Neural cell (in vitro differentiated cells): ENCODE measurements around the gene PRDM11. TPM values are rescaled to one million over a fixed set of nuclear protein-coding genes. Genes with fewer than 3 reads are reported as not detected.

ENCODE experiments used
- H2AFZ ChIP-seq: fragments of 200-600, 300-800 bp; sonication (generic), shearing (Covaris generic); 2 replicates; pipeline ENCODE4 v1.6.0; 2014; ENCODE audit warnings: low read depth, mild to moderate bottlenecking, antibody characterized with exemption, low read length, moderate library complexity
- H3F3A ChIP-seq: fragments of 200-600 bp; shearing (Covaris generic); 2 replicates; pipeline ENCODE4 v1.6.1; 2016; ENCODE audit warnings: mild to moderate bottlenecking, moderate library complexity, mixed read lengths, antibody characterized with exemption, low read length; ENCODE audit not compliant: insufficient read depth, poor library complexity, severe bottlenecking
- H3K27ac ChIP-seq: fragments of 200-600, 300-800 bp; sonication (generic), shearing (Covaris generic); 2 replicates; pipeline ENCODE4 v1.5.1; 2014; ENCODE audit warnings: mild to moderate bottlenecking, low read length, moderate library complexity
- H3K27me3 ChIP-seq: fragments of 300-800, 200-600 bp; sonication (generic), shearing (Covaris generic); 2 replicates; pipeline ENCODE4 v1.6.0; 2014; ENCODE audit warnings: mild to moderate bottlenecking, low read depth, low read length, moderate library complexity; ENCODE audit not compliant: insufficient read depth
- H3K36me3 ChIP-seq: fragments of 300-800, 200-600 bp; sonication (generic), shearing (Covaris generic); 2 replicates; pipeline ENCODE4 v1.5.1; 2014; ENCODE audit warnings: mild to moderate bottlenecking, antibody characterized with exemption, low read length, moderate library complexity; ENCODE audit not compliant: insufficient read depth
- H3K4me2 ChIP-seq: fragments of 300-800, 200-600 bp; sonication (generic), shearing (Covaris generic); 2 replicates; pipeline ENCODE4 v1.6.0; 2014; ENCODE audit warnings: mild to moderate bottlenecking, low read length
- H3K4me3 ChIP-seq: fragments of 300-800, 200-600 bp; sonication (generic), shearing (Covaris generic); 2 replicates; pipeline ENCODE4 v1.5.1; 2014; ENCODE audit warnings: mild to moderate bottlenecking, low read length, moderate library complexity
- H3K79me2 ChIP-seq: fragments of 200-600 bp; shearing (Covaris generic); replicated peaks from 2 replicates; pipeline ENCODE4 v1.6.0; 2014; ENCODE audit warnings: mild to moderate bottlenecking, low read length, moderate library complexity; ENCODE audit not compliant: insufficient read depth
- H3K9ac ChIP-seq: fragments of 300-800, 200-600 bp; sonication (generic), shearing (Covaris generic); 2 replicates; pipeline ENCODE4 v1.6.1; 2016; ENCODE audit warnings: mild to moderate bottlenecking, low read length, mixed read lengths
- H3K9me2 ChIP-seq: fragments of 200-600 bp; shearing (Covaris generic); 2 replicates; pipeline ENCODE4 v1.6.1; 2016; ENCODE audit warnings: mild to moderate bottlenecking, low read length, mixed read lengths; ENCODE audit not compliant: insufficient read depth
- H3K9me3 ChIP-seq: fragments of 200-600, 300-800 bp; sonication (generic), shearing (Covaris generic); 2 replicates; pipeline ENCODE4 v1.6.1; 2016; ENCODE audit warnings: mild to moderate bottlenecking, mixed run types, low read length, moderate library complexity, mixed read lengths
- H4K20me1 ChIP-seq: fragments of 200-600 bp; shearing (Covaris generic); 2 replicates; pipeline ENCODE4 v1.6.1; 2016; ENCODE audit warnings: mild to moderate bottlenecking, mixed run types; ENCODE audit not compliant: insufficient read depth
- CTCF ChIP-seq: fragments of 450-650 bp; IDR thresholded peaks from 2 replicates; pipeline ENCODE4 v1.5.1; 2014; ENCODE audit warnings: antibody characterized with exemption, mild to moderate bottlenecking, moderate library complexity; ENCODE audit not compliant: poor library complexity, severe bottlenecking
- EP300 ChIP-seq: fragments of 450-650 bp; conservative IDR thresholded peaks from 2 replicates; pipeline ENCODE4 v1.6.1; 2014; ENCODE audit warnings: antibody characterized with exemption, mild to moderate bottlenecking, moderate library complexity; ENCODE audit not compliant: poor library complexity, severe bottlenecking
- EZH2 ChIP-seq: fragments of 200-600, 300-800 bp; shearing (Covaris generic), sonication (generic); IDR thresholded peaks from 2 replicates; pipeline ENCODE4 v1.6.1; 2014; ENCODE audit warnings: antibody characterized with exemption, low read length, borderline replicate concordance, mild to moderate bottlenecking; ENCODE audit not compliant: insufficient read depth, poor library complexity, severe bottlenecking
- MXI1 ChIP-seq: fragments of 450-650 bp; conservative IDR thresholded peaks from 2 replicates; pipeline ENCODE4 v1.6.1; 2014; ENCODE audit warnings: antibody characterized with exemption, mild to moderate bottlenecking; ENCODE audit not compliant: poor library complexity, severe bottlenecking
- POLR2AphosphoS5 ChIP-seq: IDR thresholded peaks from 2 replicates; pipeline ENCODE4 v1.6.1; 2012
- RAD21 ChIP-seq: fragments of 450-650 bp; conservative IDR thresholded peaks from 2 replicates; pipeline ENCODE4 v1.6.1; 2014; ENCODE audit warnings: antibody characterized with exemption, mild to moderate bottlenecking, moderate library complexity
- SMC3 ChIP-seq: fragments of 450-650 bp; conservative IDR thresholded peaks from 2 replicates; pipeline ENCODE4 v1.6.1; 2014; ENCODE audit warnings: antibody characterized with exemption, mild to moderate bottlenecking, moderate library complexity; ENCODE audit not compliant: poor library complexity
- TAF1 ChIP-seq: IDR thresholded peaks from 2 replicates; pipeline ENCODE4 v1.6.1; 2012; ENCODE audit warnings: low read depth
- polyA plus RNA-seq: library from polyadenylated mRNA; depleted of rRNA; stranded (reverse); fragments of >200 nt; gene quantifications from 2 replicates; pipeline ENCODE4 v1.2.3, GENCODE V29; 2014
- TF ChIP-seq, protein P1 (sequence below): IDR thresholded peaks from 2 replicates; pipeline ENCODE4 v1.6.1; 2012; ENCODE audit warnings: borderline replicate concordance

Gene PRDM11
- polyA plus RNA-seq, 1 donor from 2014 or later = 2.0 TPM

GRCh38 chr11:45219411-45219810 lies 73.0 kb downstream of the PRDM11 start:
- Histone ChIP-seq H3F3A (no peaks in the 10 kb centered on the region), H3K9ac (no peak overlapping the region), H3K4me2 (no peak overlapping the region), H3K9me3 (no peaks in the 10 kb centered on the region), H2AFZ (no peak overlapping the region), H3K4me3 (no peak overlapping the region), H3K79me2 (no peaks in the 10 kb centered on the region), H3K9me2 (no peaks in the 10 kb centered on the region), H3K27ac (no peak overlapping the region), H3K27me3 (no peaks in the 10 kb centered on the region), H4K20me1 (no peaks in the 10 kb centered on the region), H3K36me3 (no peaks in the 10 kb centered on the region)
- no peak for TF ChIP-seq EZH2
- TF ChIP-seq SMC3 = no peak
- no peak for TF ChIP-seq RAD21
- TF ChIP-seq, protein P1, sequence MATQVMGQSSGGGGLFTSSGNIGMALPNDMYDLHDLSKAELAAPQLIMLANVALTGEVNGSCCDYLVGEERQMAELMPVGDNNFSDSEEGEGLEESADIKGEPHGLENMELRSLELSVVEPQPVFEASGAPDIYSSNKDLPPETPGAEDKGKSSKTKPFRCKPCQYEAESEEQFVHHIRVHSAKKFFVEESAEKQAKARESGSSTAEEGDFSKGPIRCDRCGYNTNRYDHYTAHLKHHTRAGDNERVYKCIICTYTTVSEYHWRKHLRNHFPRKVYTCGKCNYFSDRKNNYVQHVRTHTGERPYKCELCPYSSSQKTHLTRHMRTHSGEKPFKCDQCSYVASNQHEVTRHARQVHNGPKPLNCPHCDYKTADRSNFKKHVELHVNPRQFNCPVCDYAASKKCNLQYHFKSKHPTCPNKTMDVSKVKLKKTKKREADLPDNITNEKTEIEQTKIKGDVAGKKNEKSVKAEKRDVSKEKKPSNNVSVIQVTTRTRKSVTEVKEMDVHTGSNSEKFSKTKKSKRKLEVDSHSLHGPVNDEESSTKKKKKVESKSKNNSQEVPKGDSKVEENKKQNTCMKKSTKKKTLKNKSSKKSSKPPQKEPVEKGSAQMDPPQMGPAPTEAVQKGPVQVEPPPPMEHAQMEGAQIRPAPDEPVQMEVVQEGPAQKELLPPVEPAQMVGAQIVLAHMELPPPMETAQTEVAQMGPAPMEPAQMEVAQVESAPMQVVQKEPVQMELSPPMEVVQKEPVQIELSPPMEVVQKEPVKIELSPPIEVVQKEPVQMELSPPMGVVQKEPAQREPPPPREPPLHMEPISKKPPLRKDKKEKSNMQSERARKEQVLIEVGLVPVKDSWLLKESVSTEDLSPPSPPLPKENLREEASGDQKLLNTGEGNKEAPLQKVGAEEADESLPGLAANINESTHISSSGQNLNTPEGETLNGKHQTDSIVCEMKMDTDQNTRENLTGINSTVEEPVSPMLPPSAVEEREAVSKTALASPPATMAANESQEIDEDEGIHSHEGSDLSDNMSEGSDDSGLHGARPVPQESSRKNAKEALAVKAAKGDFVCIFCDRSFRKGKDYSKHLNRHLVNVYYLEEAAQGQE = no peak
- no peak for TF ChIP-seq TAF1

DNA sequence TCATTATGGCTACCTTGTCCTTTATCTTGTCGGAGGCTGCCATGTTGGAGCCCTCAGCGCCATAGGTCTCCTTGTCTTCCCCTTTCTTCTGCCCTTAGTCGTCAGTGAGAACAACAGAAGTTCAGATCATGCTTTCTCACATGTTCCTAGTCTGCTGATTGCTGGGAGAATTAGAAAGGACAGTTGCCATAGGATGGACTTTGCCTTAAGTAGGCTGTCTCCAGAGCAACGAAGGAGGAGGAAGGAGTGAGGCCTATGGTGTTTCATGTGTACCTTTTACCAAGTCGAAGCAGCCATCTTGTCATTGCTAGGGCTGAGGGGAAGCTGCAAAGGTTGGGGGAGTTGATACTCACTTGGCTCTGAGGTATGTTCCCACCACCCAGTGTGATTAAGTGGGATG lies 77.1 kb downstream of the PRDM11 start:
- Histone ChIP-seq H3K9me2 (no peaks in the 10 kb centered on the region), H3K79me2 (no peaks in the 10 kb centered on the region), H4K20me1 (no peaks in the 10 kb centered on the region), H3K4me3 (no peak overlapping the region), H3K27me3 (no peaks in the 10 kb centered on the region), H3K9me3 (no peaks in the 10 kb centered on the region), H3F3A (no peaks in the 10 kb centered on the region), H2AFZ (no peak overlapping the region), H3K4me2 (no peak overlapping the region), H3K27ac (no peak overlapping the region), H3K9ac (no peak overlapping the region), H3K36me3 (peaks cover 15% of the 10 kb centered on the region)
- TF ChIP-seq TAF1 = no peak
- TF ChIP-seq MXI1 = no peak
- no peak for TF ChIP-seq EP300
- no peak for TF ChIP-seq RAD21
- no peak for TF ChIP-seq CTCF
- TF ChIP-seq SMC3 = no peak
- no peak for TF ChIP-seq POLR2AphosphoS5
- no peak for TF ChIP-seq EZH2
- TF ChIP-seq, protein P1 = no peak
